GM12878 (cell line): ENCODE measurements around the gene DHX30. TPM values are rescaled to one million over a fixed set of nuclear protein-coding genes. Genes with fewer than 3 reads are reported as not detected.

ENCODE experiments used
- ATAC-seq: fragments of 200-7000 bp; cut with Tn5 transposase; 3 replicates; pipeline ENCODE4 v1.9.1; 2020; ENCODE audit warnings: mild to moderate bottlenecking, moderate library complexity
- BruUV-seq: library from RNA; stranded (reverse); fragments of 400-500 nt; replicated peaks from 2 replicates; lab custom pipeline; 2021; lab: Mats Ljungman, UMichigan
- CTCF ChIA-PET: fragments of 300-600 bp; sonication (Branson Sonifier 250); formaldehyde crosslinking; extraction: SDS; loops from one replicate; lab custom pipeline; 2021; ENCODE audit warnings: inconsistent platforms; lab: Yijun Ruan, JAX
- POLR2A ChIA-PET: fragments of 350-600 bp; formaldehyde crosslinking; extraction: SDS; loops from one replicate; lab custom pipeline; 2021; ENCODE audit warnings: inconsistent platforms; lab: Charles Lee
- RAD21 ChIA-PET: fragments of 300-600 bp; sonication (Branson Sonifier 250); formaldehyde crosslinking; loops from one replicate; lab custom pipeline; 2023; ENCODE audit warnings: antibody characterized with exemption; ENCODE audit not compliant: unreplicated experiment; lab: Charles Lee
- SMC1A ChIA-PET: fragments of 300-600 bp; sonication (Branson Sonifier 250); formaldehyde crosslinking; loops from one replicate; lab custom pipeline; 2023; ENCODE audit not compliant: unreplicated experiment, uncharacterized antibody; lab: Charles Lee
- DNase-seq: peaks from one replicate; pipeline ENCODE4 v3.0.0-alpha.2; 2011; ENCODE audit warnings: low read depth, low spot score
- FAIRE-seq: peaks from 3 replicates; lab custom pipeline; 2011; peaks lifted over from hg19 to GRCh38; lab: Jason Lieb, UNC
- H2AFZ ChIP-seq: 2 replicates; pipeline ENCODE4 v1.6.0; 2011; ENCODE audit warnings: low read depth, low read length, control low read depth; ENCODE audit not compliant: control insufficient read depth
- H3K27ac ChIP-seq: 2 replicates; pipeline ENCODE4 v1.5.1; 2011; ENCODE audit warnings: control low read depth; ENCODE audit not compliant: control insufficient read depth, insufficient read depth
- H3K27me3 ChIP-seq, 2 experiments: replicated peaks in 1 of 2; 2 replicates each; pipeline versions ENCODE4 v1.6.0 to v1.6.1; 2011; ENCODE audit warnings: low read length in 1 of 2; ENCODE audit not compliant: control insufficient read depth in 2 of 2, insufficient read depth in 2 of 2
- H3K36me3 ChIP-seq, 2 experiments: 2 replicates each; pipeline ENCODE4 v1.5.1; 2011; ENCODE audit warnings: low read length in 1 of 2; ENCODE audit not compliant: control insufficient read depth in 2 of 2, insufficient read depth in 2 of 2
- H3K4me1 ChIP-seq: 2 replicates; pipeline ENCODE4 v1.6.1; 2011; ENCODE audit warnings: mild to moderate bottlenecking, low read length, moderate library complexity, mixed read lengths; ENCODE audit not compliant: control insufficient read depth, insufficient read depth
- H3K4me2 ChIP-seq: 2 replicates; pipeline ENCODE4 v1.6.0; 2011; ENCODE audit warnings: control low read depth; ENCODE audit not compliant: control insufficient read depth, insufficient read depth
- H3K4me3 ChIP-seq: fragments of 200-600 bp; sonication (generic); 2 replicates; pipeline ENCODE4 v1.5.1; 2016
- H3K79me2 ChIP-seq: 2 replicates; pipeline ENCODE4 v1.6.0; 2011; ENCODE audit warnings: low read length; ENCODE audit not compliant: control insufficient read depth, insufficient read depth
- H3K9ac ChIP-seq: 2 replicates; pipeline ENCODE4 v1.8.0; 2011; ENCODE audit warnings: low read length, control low read depth, mixed read lengths; ENCODE audit not compliant: control insufficient read depth, insufficient read depth
- H3K9me3 ChIP-seq: replicated peaks from 3 replicates; pipeline ENCODE4 v1.5.1; 2011; ENCODE audit warnings: mild to moderate bottlenecking, low read length; ENCODE audit not compliant: control insufficient read depth, insufficient read depth
- H4K20me1 ChIP-seq: 2 replicates; pipeline ENCODE4 v1.6.0; 2011; ENCODE audit not compliant: control insufficient read depth, insufficient read depth
- JUND ChIP-seq: IDR thresholded peaks from 2 replicates; pipeline ENCODE4 v1.6.1; 2012; ENCODE audit warnings: low read depth, mild to moderate bottlenecking, low read length, improper control_type of control experiment, moderate library complexity
- MTA3 ChIP-seq: IDR thresholded peaks from 2 replicates; pipeline ENCODE4 v1.6.1; 2012; ENCODE audit warnings: low read length, inconsistent platforms, borderline replicate concordance
- NR2C1 ChIP-seq: fragments of 450-650 bp; IDR thresholded peaks from 2 replicates; pipeline ENCODE4 v1.6.1; 2017; ENCODE audit warnings: antibody characterized with exemption, mild to moderate bottlenecking, moderate library complexity
- REST ChIP-seq: IDR thresholded peaks from 2 replicates; pipeline ENCODE4 v1.6.1; 2012; ENCODE audit warnings: mild to moderate bottlenecking, low read depth, low read length
- RFX5 ChIP-seq: IDR thresholded peaks from 2 replicates; pipeline ENCODE4 v1.6.1; 2011; ENCODE audit warnings: low read depth, low read length, improper control_type of control experiment
- SPI1 ChIP-seq: IDR thresholded peaks from 2 replicates; pipeline ENCODE4 v1.6.1; 2011; ENCODE audit warnings: low read depth, mild to moderate bottlenecking, low read length, moderate library complexity, borderline replicate concordance; ENCODE audit not compliant: insufficient read depth
- WGBS: methylation state at CpG from one replicate; pipeline ENCODE4 v1.1.6; 2016; ENCODE audit warnings: low lambda C conversion rate; ENCODE audit not compliant: insufficient replicate concordance, insufficient coverage; ENCODE audit errors: missing lambda C conversion rate; 5-methylcytosine and 5-hydroxymethylcytosine counted together
- in situ Hi-C: fragments of 300-500 bp; cut with MboI; formaldehyde crosslinking; loops from 9 replicates; pipeline ENCODE4 v1.14.3; 2018; ENCODE audit warnings: mixed read lengths
- intact Hi-C: fragments of 100-400 bp; cut with micrococcal nuclease; formaldehyde crosslinking; loops from one replicate; pipeline ENCODE4 v1.14.2; 2022; ENCODE audit not compliant: unreplicated experiment
- polyA plus RNA-seq, 11 experiments: library from polyadenylated mRNA; depleted of rRNA in 4 of 11; unstranded in 6 of 11; stranded (reverse) in 5 of 11; fragments of >200 nt; fragmentation: Nextera tagmentation in 4 of 11; fragmentation: Illumina TruSeq in 1 of 11; extraction: Ambion mirVana in 4 of 11; extraction: Trizol in 1 of 11; gene quantifications; 1 replicate in 1 of 11; 2 replicates in 10 of 11; pipeline versions ENCODE4 v1.2.1 to v1.2.3, GENCODE V29; 2011 to 2016; ENCODE audit warnings: inconsistent platforms in 2 of 11, missing spikeins in 2 of 11, low read depth in 1 of 11
- total RNA-seq, 4 experiments: library from RNA; depleted of rRNA in 3 of 4; stranded (reverse); fragments of >200 nt in 3 of 4; fragmentation: Illumina TruSeq in 1 of 4; extraction: Trizol in 1 of 4; gene quantifications; 2 replicates each; pipeline versions ENCODE4 v1.2.1 to v1.2.3, GENCODE V29; 2013 to 2021
- TF ChIP-seq, protein P1 (sequence below): IDR thresholded peaks from 2 replicates; pipeline ENCODE4 v1.6.1; 2011; ENCODE audit warnings: low read depth, low read length, improper control_type of control experiment, borderline replicate concordance
- TF ChIP-seq, protein P2 (sequence below): fragments of 450-650 bp; IDR thresholded peaks from 2 replicates; pipeline ENCODE4 v1.6.1; 2014; ENCODE audit warnings: mild to moderate bottlenecking
- TF ChIP-seq, protein P3 (sequence below): IDR thresholded peaks from 2 replicates; pipeline ENCODE4 v1.6.1; 2011; ENCODE audit warnings: borderline replicate concordance, low read depth, mild to moderate bottlenecking, moderate library complexity, low read length; ENCODE audit not compliant: insufficient read depth, poor library complexity, severe bottlenecking

Gene DHX30
- total and polyA plus RNA-seq, 10 of the 15 experiments (the other 5 are each of a cell fraction or from before 2014, with no cell fraction given), result 9.5 to 75.3 (median 47.8) TPM

DNA sequence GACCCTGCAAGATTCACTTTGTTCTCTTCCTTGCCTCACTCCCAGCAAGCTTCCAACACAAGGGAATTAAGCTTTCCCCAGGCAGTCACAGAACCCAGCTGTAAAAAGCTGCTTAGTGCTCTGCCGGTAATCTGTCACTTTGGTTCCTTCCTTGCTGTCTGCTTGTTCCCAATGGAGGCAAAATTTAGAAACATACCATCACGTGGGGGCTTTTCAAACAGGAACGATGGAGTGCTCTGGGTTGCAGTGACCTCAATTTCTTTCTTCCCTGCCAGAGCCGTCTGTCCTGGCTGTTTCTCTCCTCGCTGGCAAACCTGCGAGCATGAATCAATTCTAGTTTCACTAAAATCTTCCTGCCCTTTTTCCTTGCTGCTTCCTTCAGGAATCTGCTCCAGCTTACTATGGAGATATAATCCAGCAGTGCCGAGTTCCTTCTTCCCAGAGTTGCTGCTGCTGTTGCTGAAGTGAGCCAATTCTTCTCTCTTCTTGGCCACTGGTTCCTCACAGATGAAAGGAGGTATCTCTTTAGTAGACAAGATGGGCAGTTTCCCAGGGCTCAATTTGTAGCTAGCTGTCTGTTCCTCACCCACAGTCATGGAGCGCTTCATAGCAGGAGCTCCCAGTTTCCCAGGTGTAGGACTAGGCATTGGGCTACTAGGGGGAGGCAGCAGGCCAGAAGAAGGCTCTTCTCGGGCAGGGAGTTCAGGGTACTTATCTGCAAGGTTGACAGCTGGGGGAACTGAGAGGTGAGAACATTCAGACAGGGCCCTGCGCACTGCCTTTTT, 88.1 kb downstream of the DHX30 start (continued):
- no peak for TF ChIP-seq REST

DNA sequence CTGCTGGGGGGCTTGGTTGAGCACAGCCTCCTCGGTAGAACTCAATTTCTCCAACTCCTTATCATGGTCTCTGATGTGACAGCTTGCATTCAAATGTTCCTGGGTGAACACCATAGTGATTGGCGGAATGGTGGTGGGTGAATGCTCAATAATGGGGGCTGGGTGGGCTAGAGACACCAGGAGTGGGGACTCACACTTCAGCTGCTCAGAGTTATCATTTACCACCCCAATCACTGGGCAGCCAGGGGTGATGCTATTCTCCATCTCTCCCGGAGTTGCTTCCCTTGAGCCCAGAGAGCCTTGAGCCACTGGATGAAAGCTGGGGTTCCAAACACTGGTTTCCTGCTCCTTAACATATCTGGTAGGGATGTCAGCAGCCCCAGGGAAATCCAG, 88.7 kb downstream of the DHX30 start:
- H3K9ac ChIP-seq, result no peak overlapping the region
- in situ Hi-C loops (no loop called here), intact Hi-C loops (loop anchor here (10.0 kb wide), 1 partner anchor 263 kb away; no protein-coding TSS in a partner anchor)
- H2AFZ ChIP-seq, result no peak overlapping the region
- FAIRE-seq (no peak), DNase-seq (no peak), ATAC-seq (no peak)
- no TSS peak for BruUV-seq
- H3K9me3 ChIP-seq, result no peaks in the 10 kb centered on the region
- WGBS, result 100% methylated on average over 3 of the region's 3 CpGs
- H3K27me3 ChIP-seq, result no peaks in the 10 kb centered on the region
- no peak overlapping the region for H3K4me3 ChIP-seq
- no peaks in the 10 kb centered on the region for H3K79me2 ChIP-seq
- RAD21 ChIA-PET, result no interaction called here
- no peak overlapping the region for H3K4me2 ChIP-seq
- CTCF ChIA-PET, result interaction anchor here (0.7 to 2.1 kb wide), 3 partner anchors 11 to 302 kb away, joined by 3 to 5 read pairs (median 5); no protein-coding TSS in a partner anchor
- peaks cover 4 to 6% of the 10 kb centered on the region in 2 experiments; a peak in 2 of 4 replicates for H3K36me3 ChIP-seq
- POLR2A ChIA-PET, result no interaction called here
- no peaks in the 10 kb centered on the region for H4K20me1 ChIP-seq
- H3K4me1 ChIP-seq, result 0 out of 2 replicates have a peak, but pooled peaks cover 3% of the 10 kb centered on the region
- no peak overlapping the region for H3K27ac ChIP-seq
- SMC1A ChIA-PET, result interaction anchor here (1.1 to 1.5 kb wide), 2 partner anchors 15 to 58 kb away, joined by 3 to 4 read pairs; no protein-coding TSS in a partner anchor
- no peak for TF ChIP-seq RFX5
- no peak for TF ChIP-seq MTA3
- TF ChIP-seq, protein P1, sequence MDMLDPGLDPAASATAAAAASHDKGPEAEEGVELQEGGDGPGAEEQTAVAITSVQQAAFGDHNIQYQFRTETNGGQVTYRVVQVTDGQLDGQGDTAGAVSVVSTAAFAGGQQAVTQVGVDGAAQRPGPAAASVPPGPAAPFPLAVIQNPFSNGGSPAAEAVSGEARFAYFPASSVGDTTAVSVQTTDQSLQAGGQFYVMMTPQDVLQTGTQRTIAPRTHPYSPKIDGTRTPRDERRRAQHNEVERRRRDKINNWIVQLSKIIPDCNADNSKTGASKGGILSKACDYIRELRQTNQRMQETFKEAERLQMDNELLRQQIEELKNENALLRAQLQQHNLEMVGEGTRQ, result no peak
- no peak for TF ChIP-seq NR2C1
- no peak for TF ChIP-seq JUND
- no peak for TF ChIP-seq SPI1
- TF ChIP-seq, protein P2, sequence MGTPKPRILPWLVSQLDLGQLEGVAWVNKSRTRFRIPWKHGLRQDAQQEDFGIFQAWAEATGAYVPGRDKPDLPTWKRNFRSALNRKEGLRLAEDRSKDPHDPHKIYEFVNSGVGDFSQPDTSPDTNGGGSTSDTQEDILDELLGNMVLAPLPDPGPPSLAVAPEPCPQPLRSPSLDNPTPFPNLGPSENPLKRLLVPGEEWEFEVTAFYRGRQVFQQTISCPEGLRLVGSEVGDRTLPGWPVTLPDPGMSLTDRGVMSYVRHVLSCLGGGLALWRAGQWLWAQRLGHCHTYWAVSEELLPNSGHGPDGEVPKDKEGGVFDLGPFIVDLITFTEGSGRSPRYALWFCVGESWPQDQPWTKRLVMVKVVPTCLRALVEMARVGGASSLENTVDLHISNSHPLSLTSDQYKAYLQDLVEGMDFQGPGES, result no peak
- TF ChIP-seq, protein P3, sequence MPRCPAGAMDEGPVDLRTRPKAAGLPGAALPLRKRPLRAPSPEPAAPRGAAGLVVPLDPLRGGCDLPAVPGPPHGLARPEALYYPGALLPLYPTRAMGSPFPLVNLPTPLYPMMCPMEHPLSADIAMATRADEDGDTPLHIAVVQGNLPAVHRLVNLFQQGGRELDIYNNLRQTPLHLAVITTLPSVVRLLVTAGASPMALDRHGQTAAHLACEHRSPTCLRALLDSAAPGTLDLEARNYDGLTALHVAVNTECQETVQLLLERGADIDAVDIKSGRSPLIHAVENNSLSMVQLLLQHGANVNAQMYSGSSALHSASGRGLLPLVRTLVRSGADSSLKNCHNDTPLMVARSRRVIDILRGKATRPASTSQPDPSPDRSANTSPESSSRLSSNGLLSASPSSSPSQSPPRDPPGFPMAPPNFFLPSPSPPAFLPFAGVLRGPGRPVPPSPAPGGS, result no peak
